Transverse colon (tissue), 4 donors: ENCODE results near the gene FLT1.

Experiments
- CTCF ChIP-seq, 5 experiments: fragments of 200-600 bp in 3 of 5; fragments of 450-650 bp in 2 of 5; sonication (generic) in 3 of 5; IDR thresholded peaks; 1 replicate in 2 of 5; 2 replicates in 3 of 5; pipeline ENCODE4 v1.5.1; 2016 to 2017; ENCODE audit warnings: antibody characterized with exemption in 5 of 5, inconsistent platforms in 3 of 5, mild to moderate bottlenecking in 2 of 5, moderate library complexity in 1 of 5
- EP300 ChIP-seq: sonication (generic); formaldehyde crosslinking; IDR thresholded peaks from one replicate; pipeline ENCODE4 v1.6.1; 2017; ENCODE audit warnings: antibody characterized with exemption, low read depth
- POLR2A ChIP-seq: fragments of 450-650 bp; IDR thresholded peaks from one replicate; pipeline ENCODE4 v1.6.1; 2016; ENCODE audit warnings: antibody characterized with exemption, mild to moderate bottlenecking, moderate library complexity
- POLR2AphosphoS5 ChIP-seq, 3 donors: sonication (generic); formaldehyde crosslinking; IDR thresholded peaks; one replicate each; pipeline ENCODE4 v1.6.1; 2016; ENCODE audit warnings: antibody characterized with exemption in 3 of 3

- no peak for TF ChIP-seq POLR2AphosphoS5 (IDR thresholded peaks at IDR 0.05)
- TF ChIP-seq CTCF (IDR thresholded peaks at IDR 0.05): no peak
- no peak for TF ChIP-seq EP300
- TF ChIP-seq POLR2A: no peak
Observed at GRCh38 chr13:28421676-28422410, 73.1 kb downstream of the FLT1 start.
